ENCODE measurements around the gene TRIB2. TPM values are rescaled to one million over a fixed set of nuclear protein-coding genes. Genes with fewer than 3 reads are reported as not detected.

The TRIB2 gene
- total RNA-seq, 1 experiment from 2014 or later, result 100.0 TPM

DNA sequence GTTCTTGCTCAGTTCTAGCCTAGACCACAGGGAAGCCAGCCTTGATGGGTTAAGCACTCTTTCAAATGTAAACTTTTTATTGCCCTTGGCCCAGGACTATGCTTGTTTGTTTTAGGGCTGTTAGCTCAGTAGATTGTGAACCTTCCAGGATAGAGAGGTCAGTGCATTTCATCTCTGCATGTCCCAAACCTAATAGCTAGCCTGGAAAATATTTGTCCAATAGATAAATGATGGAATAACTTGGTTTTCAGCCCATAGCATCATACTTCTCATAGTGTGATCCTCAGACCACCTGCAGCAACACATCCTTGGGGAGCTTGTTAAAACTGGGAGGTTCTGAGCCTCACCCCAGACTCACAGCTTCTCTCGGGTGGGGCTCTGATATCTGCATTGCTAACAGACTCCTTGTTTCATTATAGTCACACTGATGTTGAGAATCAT is 59.8 kb downstream of the TRIB2 start:
- no peaks in the 10 kb centered on the region for H3K27me3 ChIP-seq (replicated peaks; ENCODE audit: insufficient read depth, low read depth, low read length, poor library complexity)
- ChIA-PET POLR2A (ENCODE audit: low non-redundant PET) (no interaction called here), CTCF (no interaction called here)
- no peak overlapping the region for H3K27ac ChIP-seq (ENCODE audit: low read depth, low read length, poor library complexity, severe bottlenecking)
- BruUV-seq (replicated peaks), result no TSS peak
- H3K4me3 ChIP-seq (ENCODE audit: low read depth, low read length, poor library complexity, severe bottlenecking), result no peak overlapping the region
- no peak for DNase-seq (ENCODE audit: low spot score)
- intact Hi-C loops (cut with micrococcal nuclease; ENCODE audit: unreplicated experiment), result loop anchor here (5.0 kb wide), 1 partner anchor 231 kb away; no protein-coding TSS in a partner anchor
- H3K4me1 ChIP-seq (ENCODE audit: insufficient read depth, low read length, poor library complexity, severe bottlenecking), result peaks cover 49% of the 10 kb centered on the region
- H3K36me3 ChIP-seq (ENCODE audit: insufficient read depth, low read length, poor library complexity, severe bottlenecking), result no peaks in the 10 kb centered on the region
- TF ChIP-seq, protein P1, sequence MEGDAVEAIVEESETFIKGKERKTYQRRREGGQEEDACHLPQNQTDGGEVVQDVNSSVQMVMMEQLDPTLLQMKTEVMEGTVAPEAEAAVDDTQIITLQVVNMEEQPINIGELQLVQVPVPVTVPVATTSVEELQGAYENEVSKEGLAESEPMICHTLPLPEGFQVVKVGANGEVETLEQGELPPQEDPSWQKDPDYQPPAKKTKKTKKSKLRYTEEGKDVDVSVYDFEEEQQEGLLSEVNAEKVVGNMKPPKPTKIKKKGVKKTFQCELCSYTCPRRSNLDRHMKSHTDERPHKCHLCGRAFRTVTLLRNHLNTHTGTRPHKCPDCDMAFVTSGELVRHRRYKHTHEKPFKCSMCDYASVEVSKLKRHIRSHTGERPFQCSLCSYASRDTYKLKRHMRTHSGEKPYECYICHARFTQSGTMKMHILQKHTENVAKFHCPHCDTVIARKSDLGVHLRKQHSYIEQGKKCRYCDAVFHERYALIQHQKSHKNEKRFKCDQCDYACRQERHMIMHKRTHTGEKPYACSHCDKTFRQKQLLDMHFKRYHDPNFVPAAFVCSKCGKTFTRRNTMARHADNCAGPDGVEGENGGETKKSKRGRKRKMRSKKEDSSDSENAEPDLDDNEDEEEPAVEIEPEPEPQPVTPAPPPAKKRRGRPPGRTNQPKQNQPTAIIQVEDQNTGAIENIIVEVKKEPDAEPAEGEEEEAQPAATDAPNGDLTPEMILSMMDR (conservative IDR thresholded peaks at IDR 0.05; ENCODE audit: low read depth, low read length), result no peak
- TF ChIP-seq EZH2 (IDR thresholded peaks at IDR 0.05; ENCODE audit: borderline replicate concordance, low read depth, low read length, poor library complexity, severe bottlenecking), result no peak
- H3K9me3 ChIP-seq (ENCODE audit: low read depth, low read length, poor library complexity, severe bottlenecking), result no peaks in the 10 kb centered on the region

DNA sequence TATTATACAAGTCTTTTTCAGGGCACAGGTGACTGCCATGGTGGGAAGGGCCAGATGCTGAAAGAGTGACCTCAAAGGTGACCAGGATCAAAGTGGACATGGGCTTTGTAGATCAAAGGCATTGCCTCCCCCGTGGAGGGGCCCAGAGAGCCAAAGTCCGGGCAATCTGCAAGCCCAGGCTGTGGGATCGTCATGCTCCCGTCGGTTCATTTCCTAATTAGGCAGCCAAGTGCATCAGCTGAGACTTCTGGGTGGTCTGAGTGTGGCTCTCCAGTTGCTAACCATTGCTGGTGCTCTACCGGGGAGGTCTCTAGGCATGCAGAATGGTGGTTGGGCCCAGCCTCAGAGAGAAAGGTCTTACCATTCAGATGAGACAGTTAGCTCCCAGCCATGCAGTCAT is 61.6 kb downstream of the TRIB2 start:
- peaks cover 46% of the 10 kb centered on the region for H3K4me1 ChIP-seq (ENCODE audit: insufficient read depth, low read length, poor library complexity, severe bottlenecking)
- no peaks in the 10 kb centered on the region for H3K36me3 ChIP-seq (ENCODE audit: insufficient read depth, low read length, poor library complexity, severe bottlenecking)
- peak; percentile 82 for DNase-seq (ENCODE audit: low spot score)
- no peaks in the 10 kb centered on the region for H3K9me3 ChIP-seq (ENCODE audit: low read depth, low read length, poor library complexity, severe bottlenecking)
- ChIA-PET CTCF (no interaction called here), POLR2A (ENCODE audit: low non-redundant PET) (interaction anchor here (0.6 kb wide), 1 partner anchor 20 kb away, joined by 4 read pairs; no protein-coding TSS in a partner anchor)
- TF ChIP-seq, protein P1 (conservative IDR thresholded peaks at IDR 0.05; ENCODE audit: low read depth, low read length), result no peak
- TF ChIP-seq EZH2 (IDR thresholded peaks at IDR 0.05; ENCODE audit: borderline replicate concordance, low read depth, low read length, poor library complexity, severe bottlenecking), result no peak
- no TSS peak for BruUV-seq (replicated peaks)
- peak overlapping the region; percentile 50 for H3K27ac ChIP-seq (ENCODE audit: low read depth, low read length, poor library complexity, severe bottlenecking)
- no peak overlapping the region for H3K4me3 ChIP-seq (ENCODE audit: low read depth, low read length, poor library complexity, severe bottlenecking)
- intact Hi-C loops (cut with micrococcal nuclease; ENCODE audit: unreplicated experiment), result loop anchor here (5.0 kb wide), 1 partner anchor 229 kb away; no protein-coding TSS in a partner anchor
- no peaks in the 10 kb centered on the region for H3K27me3 ChIP-seq (replicated peaks; ENCODE audit: insufficient read depth, low read depth, low read length, poor library complexity)

DNA sequence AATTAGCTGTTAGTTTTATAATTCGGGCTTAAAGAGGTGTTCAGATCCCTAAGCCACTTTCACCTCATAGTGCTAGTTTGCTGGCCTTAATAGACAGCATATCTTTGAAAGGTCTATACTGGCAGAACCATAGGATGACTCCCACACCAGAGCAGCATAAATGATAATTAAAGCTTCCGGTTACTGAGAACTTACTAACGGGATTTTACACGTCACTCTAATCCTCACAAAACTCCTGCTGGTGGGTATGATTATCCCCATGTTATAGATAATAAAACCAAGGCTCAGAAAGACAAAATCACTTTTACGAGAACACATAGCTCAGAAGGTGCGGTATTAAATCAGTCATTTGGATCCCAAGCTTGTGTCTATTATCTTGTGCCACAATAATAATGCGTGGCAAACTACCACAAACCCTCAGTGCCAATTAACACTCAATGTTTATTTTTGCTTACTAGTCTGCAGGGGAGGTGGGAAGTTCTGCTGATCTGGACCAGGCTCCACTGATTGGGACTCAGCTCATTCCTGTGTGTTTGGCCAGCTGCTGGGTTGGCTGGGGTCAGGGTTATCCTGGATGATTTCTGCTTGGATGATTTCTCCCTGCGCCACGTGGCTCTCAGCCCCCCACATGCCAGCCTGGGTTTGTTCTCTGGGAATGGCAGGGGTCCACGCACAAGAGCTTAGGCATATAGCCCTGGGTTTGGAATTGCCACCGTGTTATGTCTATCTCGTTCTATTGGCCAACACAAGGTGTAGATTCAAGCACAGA is 62.3 kb downstream of the TRIB2 start:
- BruUV-seq (replicated peaks), result no TSS peak
- Histone ChIP-seq H3K27ac (ENCODE audit: low read depth, low read length, poor library complexity, severe bottlenecking) (peak overlapping the region; percentile 50), H3K4me3 (ENCODE audit: low read depth, low read length, poor library complexity, severe bottlenecking) (no peak overlapping the region), H3K9me3 (ENCODE audit: low read depth, low read length, poor library complexity, severe bottlenecking) (no peaks in the 10 kb centered on the region), H3K36me3 (ENCODE audit: insufficient read depth, low read length, poor library complexity, severe bottlenecking) (no peaks in the 10 kb centered on the region), H3K4me1 (ENCODE audit: insufficient read depth, low read length, poor library complexity, severe bottlenecking) (peaks cover 39% of the 10 kb centered on the region), H3K27me3 (replicated peaks; ENCODE audit: insufficient read depth, low read depth, low read length, poor library complexity) (no peaks in the 10 kb centered on the region)
- TF ChIP-seq EZH2 (IDR thresholded peaks at IDR 0.05; ENCODE audit: borderline replicate concordance, low read depth, low read length, poor library complexity, severe bottlenecking), result no peak
- TF ChIP-seq, protein P1 (conservative IDR thresholded peaks at IDR 0.05; ENCODE audit: low read depth, low read length), result no peak
- peak; percentile 90 for DNase-seq (ENCODE audit: low spot score)
- POLR2A ChIA-PET (ENCODE audit: low non-redundant PET), result interaction anchor here (0.6 kb wide), 1 partner anchor 19 kb away, joined by 4 read pairs; no protein-coding TSS in a partner anchor
- intact Hi-C loops (cut with micrococcal nuclease; ENCODE audit: unreplicated experiment), result loop anchor here (5.0 kb wide), 1 partner anchor 228 kb away; no protein-coding TSS in a partner anchor
- CTCF ChIA-PET, result interaction anchor here (0.7 kb wide), 1 partner anchor 153 kb away, joined by 3 read pairs; no protein-coding TSS in a partner anchor
